DND-41 (cell line): Measurements from ENCODE around the gene TRIM47.

Source experiments
- ATAC-seq: fragments of 200-7000 bp; cut with Tn5 transposase; 3 replicates; pipeline ENCODE4 v1.9.1; 2021; ENCODE audit warnings: low read depth; ENCODE audit not compliant: insufficient read depth
- DNase-seq: peaks from one replicate; pipeline ENCODE4 v3.0.0-alpha.2; 2020
- H2AFZ ChIP-seq: 2 replicates; pipeline ENCODE4 v1.6.0; 2012; ENCODE audit warnings: low read depth, low read length
- H3K27ac ChIP-seq: 2 replicates; pipeline ENCODE4 v1.5.1; 2012; ENCODE audit warnings: low read length, inconsistent platforms
- H3K27me3 ChIP-seq: fragments of 200-600 bp; sonication (generic); 2 replicates; pipeline ENCODE4 v1.6.0; 2012; ENCODE audit warnings: low read length, mild to moderate bottlenecking, inconsistent platforms; ENCODE audit not compliant: insufficient read depth, poor library complexity
- H3K36me3 ChIP-seq: 2 replicates; pipeline ENCODE4 v1.5.1; 2012; ENCODE audit warnings: low read length, inconsistent platforms; ENCODE audit not compliant: insufficient read depth
- H3K4me1 ChIP-seq: 2 replicates; pipeline ENCODE4 v1.5.1; 2012; ENCODE audit warnings: mild to moderate bottlenecking, low read length; ENCODE audit not compliant: insufficient read depth
- H3K4me2 ChIP-seq: 2 replicates; pipeline ENCODE4 v1.6.0; 2012; ENCODE audit warnings: mild to moderate bottlenecking, moderate library complexity, low read length, inconsistent platforms; ENCODE audit not compliant: insufficient read depth
- H3K4me3 ChIP-seq, 2 experiments: fragments of 200-600 bp in 1 of 2; shearing (Covaris generic) in 1 of 2; 2 replicates each; pipeline ENCODE4 v1.5.1; 2012 to 2016; ENCODE audit warnings: inconsistent platforms in 2 of 2, low read length in 2 of 2, mild to moderate bottlenecking in 2 of 2, low read depth in 1 of 2, moderate library complexity in 1 of 2
- H3K79me2 ChIP-seq: 2 replicates; pipeline ENCODE4 v1.6.0; 2012; ENCODE audit warnings: low read length, inconsistent platforms; ENCODE audit not compliant: insufficient read depth
- H3K9ac ChIP-seq: 2 replicates; pipeline ENCODE4 v1.6.0; 2012; ENCODE audit warnings: low read depth, mild to moderate bottlenecking, inconsistent platforms, low read length, moderate library complexity
- H3K9me3 ChIP-seq: 2 replicates; pipeline ENCODE4 v1.5.1; 2012; ENCODE audit warnings: low read length, moderate library complexity, mild to moderate bottlenecking, inconsistent platforms; ENCODE audit not compliant: insufficient read depth, severe bottlenecking
- H4K20me1 ChIP-seq: 2 replicates; pipeline ENCODE4 v1.6.0; 2012; ENCODE audit warnings: low read length; ENCODE audit not compliant: insufficient read depth
- EZH2 ChIP-seq: IDR thresholded peaks from 3 replicates; pipeline ENCODE4 v1.6.1; 2012; ENCODE audit warnings: borderline replicate concordance, low read depth, mild to moderate bottlenecking, moderate library complexity, low read length, inconsistent platforms; ENCODE audit not compliant: severe bottlenecking
- TF ChIP-seq, protein P1 (sequence below): IDR thresholded peaks from 2 replicates; pipeline ENCODE4 v1.5.1; 2012; ENCODE audit warnings: borderline replicate concordance, low read length, moderate library complexity, mild to moderate bottlenecking; ENCODE audit not compliant: poor library complexity, severe bottlenecking; ENCODE audit errors: extremely low read depth

TRIM47 gene

DNA sequence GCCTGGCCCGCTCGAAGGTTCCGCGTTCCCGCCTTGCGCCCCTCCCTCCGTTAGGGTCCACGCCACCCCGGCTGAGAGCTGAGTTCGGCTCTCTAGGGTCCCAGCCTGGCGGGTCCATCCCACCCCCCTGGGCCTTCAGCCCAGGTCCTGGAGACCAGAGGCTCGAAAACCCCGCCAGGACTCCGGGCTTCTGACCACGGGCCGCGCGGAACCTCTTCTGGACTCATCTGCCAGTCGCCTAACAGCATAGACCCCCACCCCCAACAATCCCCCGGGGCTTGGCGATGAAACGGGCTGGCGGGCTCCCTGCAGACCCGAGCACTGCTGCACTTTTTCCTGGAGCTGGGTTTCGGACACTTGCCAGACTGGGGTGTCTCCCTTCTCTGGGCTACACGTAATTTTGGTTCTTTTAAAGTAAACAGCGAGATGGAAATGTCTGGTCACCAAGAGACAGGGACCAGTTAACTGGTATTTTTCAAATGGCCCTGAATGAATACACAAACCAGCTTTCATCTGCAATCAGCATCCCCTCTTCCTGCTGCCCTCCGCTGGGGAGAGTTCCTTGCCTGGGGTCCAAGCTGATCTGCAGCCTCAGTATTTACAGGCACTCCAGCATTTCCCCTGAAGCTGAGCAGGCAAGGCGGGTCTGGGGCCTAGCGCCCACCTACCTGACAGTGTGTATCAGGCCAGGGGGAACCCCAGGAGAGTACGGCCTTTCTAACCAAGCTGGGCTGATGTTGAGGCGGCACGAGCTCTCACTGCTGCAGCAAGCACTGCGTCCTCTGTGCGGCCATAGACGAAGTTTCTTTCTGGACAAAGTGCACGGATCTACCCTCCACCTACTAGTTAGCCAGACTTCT is 19.0 kb upstream of the TRIM47 start:
- H3K36me3 ChIP-seq = peaks cover 60% of the 10 kb centered on the region
- peak overlapping the region in 1 of 2 experiments; percentile 73; a peak in 2 of 4 replicates for H3K4me3 ChIP-seq
- H3K27ac ChIP-seq = peak overlapping the region; percentile 88
- peak overlapping the region; percentile 97 for H3K4me2 ChIP-seq
- no peaks in the 10 kb centered on the region for H3K27me3 ChIP-seq
- peaks cover 37% of the 10 kb centered on the region for H3K79me2 ChIP-seq
- TF ChIP-seq EZH2 = no peak
- TF ChIP-seq, protein P1, sequence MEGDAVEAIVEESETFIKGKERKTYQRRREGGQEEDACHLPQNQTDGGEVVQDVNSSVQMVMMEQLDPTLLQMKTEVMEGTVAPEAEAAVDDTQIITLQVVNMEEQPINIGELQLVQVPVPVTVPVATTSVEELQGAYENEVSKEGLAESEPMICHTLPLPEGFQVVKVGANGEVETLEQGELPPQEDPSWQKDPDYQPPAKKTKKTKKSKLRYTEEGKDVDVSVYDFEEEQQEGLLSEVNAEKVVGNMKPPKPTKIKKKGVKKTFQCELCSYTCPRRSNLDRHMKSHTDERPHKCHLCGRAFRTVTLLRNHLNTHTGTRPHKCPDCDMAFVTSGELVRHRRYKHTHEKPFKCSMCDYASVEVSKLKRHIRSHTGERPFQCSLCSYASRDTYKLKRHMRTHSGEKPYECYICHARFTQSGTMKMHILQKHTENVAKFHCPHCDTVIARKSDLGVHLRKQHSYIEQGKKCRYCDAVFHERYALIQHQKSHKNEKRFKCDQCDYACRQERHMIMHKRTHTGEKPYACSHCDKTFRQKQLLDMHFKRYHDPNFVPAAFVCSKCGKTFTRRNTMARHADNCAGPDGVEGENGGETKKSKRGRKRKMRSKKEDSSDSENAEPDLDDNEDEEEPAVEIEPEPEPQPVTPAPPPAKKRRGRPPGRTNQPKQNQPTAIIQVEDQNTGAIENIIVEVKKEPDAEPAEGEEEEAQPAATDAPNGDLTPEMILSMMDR = no peak
- H4K20me1 ChIP-seq = peaks cover 25% of the 10 kb centered on the region
- DNase-seq (no peak), ATAC-seq (no peak)
- no peaks in the 10 kb centered on the region for H3K9me3 ChIP-seq
- H3K4me1 ChIP-seq = peaks cover 32% of the 10 kb centered on the region
- H3K9ac ChIP-seq = peak overlapping the region; percentile 69
- H2AFZ ChIP-seq = peak overlapping the region; percentile 78

DNA sequence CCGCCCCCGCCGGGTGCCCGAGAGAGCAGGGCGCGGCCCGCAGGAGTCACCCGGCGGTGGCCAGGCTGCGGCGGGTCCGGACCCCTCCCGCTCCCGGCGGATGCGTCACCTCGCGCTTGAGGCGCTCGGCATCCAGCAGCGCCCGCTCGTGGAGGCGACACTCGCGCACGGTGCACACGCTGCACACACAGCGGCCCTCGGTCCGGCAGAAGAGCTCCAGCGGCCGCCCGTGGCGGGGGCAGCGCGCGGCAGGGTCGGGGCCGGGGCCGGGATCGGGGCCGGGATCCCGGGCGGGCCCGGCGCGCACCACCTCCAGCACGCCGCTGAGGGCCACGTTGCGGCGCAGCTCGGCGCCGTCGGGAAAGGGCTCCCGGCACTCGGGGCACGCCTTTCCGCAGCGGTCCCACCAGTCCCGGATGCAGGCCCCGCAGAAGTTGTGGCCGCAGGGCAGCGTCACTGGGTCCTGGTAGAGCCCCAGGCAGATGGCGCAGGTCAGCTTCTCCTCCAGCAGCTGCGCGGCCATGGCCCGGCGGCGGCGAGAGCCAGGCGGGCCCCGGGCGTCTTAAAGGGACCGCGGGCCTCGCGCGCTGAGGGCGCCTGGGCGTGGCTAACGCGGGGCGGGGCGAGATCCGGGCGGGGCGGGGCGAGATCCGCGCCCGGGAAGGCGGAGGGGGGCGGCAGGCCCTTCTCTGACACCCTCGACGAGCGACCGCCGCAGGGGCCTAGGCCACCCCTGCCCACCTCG is 18.2 kb upstream of the TRIM47 start, which contains the start of gene TRIM65:
Gene TRIM65 (minus strand): TSS at position 537 of the 745 bp plus-strand sequence. CDS start 14 bp downstream, at position 523.
- H3K79me2 ChIP-seq = peaks cover 37% of the 10 kb centered on the region
- peak within 1 kb of the TSS; percentile 88 for H3K27ac ChIP-seq
- DNase-seq (peak; percentile 85), ATAC-seq (peak; percentile 77)
- peaks cover 32% of the 10 kb centered on the region for H3K4me1 ChIP-seq
- peaks cover 25% of the 10 kb centered on the region for H4K20me1 ChIP-seq
- H2AFZ ChIP-seq = peak within 1 kb of the TSS; percentile 78
- peak within 1 kb of the TSS; percentile 97 for H3K4me2 ChIP-seq
- H3K36me3 ChIP-seq = peaks cover 60% of the 10 kb centered on the region
- peak within 1 kb of the TSS; percentile 34 to 73; a peak in 3 of 4 replicates for H3K4me3 ChIP-seq
- TF ChIP-seq, protein P1 = peak; percentile 55
- no peak for TF ChIP-seq EZH2
- no peaks in the 10 kb centered on the region for H3K9me3 ChIP-seq
- no peaks in the 10 kb centered on the region for H3K27me3 ChIP-seq
- H3K9ac ChIP-seq = peak within 1 kb of the TSS; percentile 69

DNA sequence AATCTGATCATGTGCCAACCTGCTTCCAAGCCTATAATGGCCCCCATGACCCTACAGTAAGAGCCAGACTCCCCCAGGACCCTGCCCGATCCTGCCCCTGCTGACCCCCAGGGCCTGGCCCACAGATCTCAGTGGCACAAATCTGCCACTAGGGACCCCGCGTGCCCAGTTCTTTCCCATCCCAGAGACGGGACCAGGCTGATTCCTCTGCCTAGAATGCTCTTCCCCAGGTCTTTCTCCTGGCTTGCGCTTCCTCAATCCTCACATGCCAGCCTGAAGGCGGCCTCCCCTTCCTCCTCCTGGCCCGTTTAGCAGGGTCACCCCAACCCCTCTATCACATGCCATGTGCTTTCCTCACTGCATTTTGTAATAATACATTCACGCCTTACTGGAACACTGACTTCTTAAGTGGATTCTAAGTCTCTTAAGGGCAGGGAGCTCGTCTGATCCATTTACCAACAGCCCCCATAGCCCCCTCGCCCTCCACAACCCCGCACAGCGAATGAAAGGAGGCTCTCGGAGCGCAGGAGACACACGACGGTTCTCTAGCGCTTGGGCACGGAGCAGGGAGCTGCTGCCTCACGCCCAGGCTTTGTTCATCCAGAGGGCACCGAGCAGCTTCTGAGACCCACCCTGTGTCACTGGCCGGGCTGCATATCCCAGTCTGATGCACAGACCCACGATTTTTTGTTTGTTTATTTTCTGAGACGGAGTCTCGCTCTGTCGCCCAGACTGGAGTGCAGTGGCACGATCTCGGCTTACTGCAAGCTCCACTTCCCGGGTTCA is 17.2 kb upstream of the TRIM47 start:
- Histone ChIP-seq H3K27ac (peak overlapping the region; percentile 88), H2AFZ (peak overlapping the region; percentile 36; the same call in 1 of the 2 replicates), H3K36me3 (peaks cover 60% of the 10 kb centered on the region), H3K4me3 (peak overlapping the region; percentile 34 to 73; a peak in 3 of 4 replicates), H3K9ac (peak overlapping the region; percentile 69), H3K79me2 (peaks cover 35% of the 10 kb centered on the region), H4K20me1 (peaks cover 26% of the 10 kb centered on the region), H3K9me3 (no peaks in the 10 kb centered on the region), H3K4me1 (peaks cover 32% of the 10 kb centered on the region), H3K27me3 (no peaks in the 10 kb centered on the region), H3K4me2 (peak overlapping the region; percentile 97)
- DNase-seq (peak; percentile 37), ATAC-seq (peak; percentile 13; the same call in 1 of the 3 replicates)
- no peak for TF ChIP-seq EZH2
- TF ChIP-seq, protein P1 = peak; percentile 32
